Karpas-422 (cell line): ENCODE data around the gene RICTOR. TPM values are rescaled to one million over a fixed set of nuclear protein-coding genes. Genes with fewer than 3 reads are reported as not detected.
"Not testable (repeated sequence)": the region's sequence is repeated elsewhere in the genome, so short reads cannot be mapped to it uniquely, and the experiment has no call there.

ENCODE experiments used
- DNase-seq: peaks from one replicate; pipeline ENCODE4 v3.0.0-alpha.2; 2015
- H2AFZ ChIP-seq: fragments of 200-600 bp; sonication (generic); 2 replicates; pipeline ENCODE4 v1.6.1; 2014; ENCODE audit warnings: antibody characterized with exemption, low read length, mixed read lengths
- H3K27ac ChIP-seq: fragments of 200-600 bp; sonication (generic); 2 replicates; pipeline ENCODE4 v1.5.1; 2014; ENCODE audit warnings: mild to moderate bottlenecking, low read length, moderate library complexity
- H3K27me3 ChIP-seq: fragments of 200-600 bp; sonication (generic); 2 replicates; pipeline ENCODE4 v1.6.1; 2014; ENCODE audit warnings: low read length, mixed read lengths
- H3K36me3 ChIP-seq: fragments of 200-600 bp; sonication (generic); 2 replicates; pipeline ENCODE4 v1.6.1; 2014; ENCODE audit warnings: low read length, mixed read lengths; ENCODE audit not compliant: insufficient read depth
- H3K4me1 ChIP-seq: fragments of 200-600 bp; sonication (generic); 2 replicates; pipeline ENCODE4 v1.6.1; 2014; ENCODE audit warnings: mild to moderate bottlenecking, low read length, mixed read lengths
- H3K4me2 ChIP-seq: fragments of 200-600 bp; sonication (generic); 2 replicates; pipeline ENCODE4 v1.6.1; 2014; ENCODE audit warnings: low read length, low read depth, mild to moderate bottlenecking; ENCODE audit not compliant: poor library complexity, severe bottlenecking
- H3K4me3 ChIP-seq: fragments of 200-600 bp; sonication (generic); 2 replicates; pipeline ENCODE4 v1.5.1; 2014; ENCODE audit warnings: mild to moderate bottlenecking, antibody characterized with exemption, low read length, mixed read lengths
- H3K79me2 ChIP-seq: fragments of 200-600 bp; sonication (generic); 2 replicates; pipeline ENCODE4 v1.6.1; 2014; ENCODE audit warnings: mild to moderate bottlenecking, low read length, mixed read lengths
- H3K9ac ChIP-seq: fragments of 200-600 bp; sonication (generic); 2 replicates; pipeline ENCODE4 v1.6.0; 2014; ENCODE audit warnings: low read length
- H3K9me2 ChIP-seq: fragments of 200-600 bp; sonication (generic), shearing (Covaris generic); replicated peaks from 2 replicates; pipeline ENCODE4 v1.6.0; 2014; ENCODE audit warnings: mild to moderate bottlenecking, low read length, moderate library complexity; ENCODE audit not compliant: insufficient read depth
- H3K9me3 ChIP-seq: fragments of 300-700, 200-600 bp; sonication (generic); 2 replicates; pipeline ENCODE4 v1.6.1; 2014; ENCODE audit warnings: low read length, mixed read lengths
- H4K20me1 ChIP-seq: fragments of 200-600 bp; sonication (generic); 2 replicates; pipeline ENCODE4 v1.6.1; 2014; ENCODE audit warnings: mild to moderate bottlenecking, antibody characterized with exemption, low read length, low read depth; ENCODE audit not compliant: insufficient read depth
- total RNA-seq: library from RNA; depleted of rRNA; stranded (reverse); fragments of >200 nt; shearing (Covaris generic); gene quantifications from 2 replicates; pipeline ENCODE4 v1.2.3, GENCODE V29; 2014; ENCODE audit warnings: low replicate concordance

Gene RICTOR
- total RNA-seq, 1 experiment from 2014 or later: 42.7 TPM

DNA sequence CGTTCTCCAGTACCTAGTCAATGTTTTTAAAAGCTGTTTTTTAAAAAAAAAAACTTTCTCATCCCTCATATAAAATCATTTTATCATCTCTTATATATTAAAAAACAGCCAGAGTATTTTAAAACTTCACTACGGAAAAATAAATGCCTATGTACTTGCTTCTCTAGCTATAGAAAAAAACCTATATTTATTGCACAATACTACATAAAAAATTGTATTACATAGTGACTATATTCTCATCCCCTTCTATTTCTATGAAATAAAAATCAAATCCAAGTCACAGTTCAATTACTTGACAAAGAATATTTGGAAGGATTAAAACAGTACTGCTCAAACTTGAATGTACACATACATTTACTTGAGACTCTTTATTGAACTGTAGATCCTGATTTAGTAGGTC lies 56.7 kb downstream of the RICTOR start:
- peaks cover 89% of the 10 kb centered on the region for H3K79me2 ChIP-seq

DNA sequence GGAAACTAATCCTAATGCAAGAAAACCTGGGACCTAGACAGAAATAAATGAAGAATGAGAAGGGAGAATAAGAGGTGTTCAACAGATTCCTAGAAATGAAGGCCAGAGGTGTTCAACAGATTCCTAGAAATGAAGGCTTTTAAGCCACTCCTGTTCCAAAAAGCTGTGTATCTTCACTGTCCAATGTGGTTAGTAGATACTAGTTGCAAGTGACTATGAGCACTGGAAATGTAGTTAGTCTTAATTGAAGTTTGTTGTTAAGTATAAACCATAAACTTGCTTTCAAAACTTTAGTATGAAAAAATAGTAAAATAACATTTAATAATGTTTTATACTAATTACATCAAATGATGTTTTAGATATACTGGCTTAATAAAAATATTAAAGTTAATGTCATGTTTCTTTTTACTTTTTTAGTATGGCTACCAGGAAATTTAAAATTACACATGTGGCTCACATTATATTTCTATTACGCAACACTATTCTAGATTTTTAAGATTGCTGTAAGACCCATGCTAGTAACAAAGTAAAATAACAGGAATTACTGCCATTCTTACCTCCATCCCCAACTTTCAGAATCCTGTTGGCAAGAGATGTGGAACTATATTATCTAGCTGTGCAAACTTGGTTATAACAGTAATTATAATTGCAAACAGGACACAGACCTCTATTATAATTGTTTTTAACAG lies 57.5 kb downstream of the RICTOR start:
- peak; percentile 24 for DNase-seq
- no peak overlapping the region for H3K4me3 ChIP-seq
- H3K36me3 ChIP-seq: peaks cover 56% of the 10 kb centered on the region
- no peaks in the 10 kb centered on the region for H4K20me1 ChIP-seq
- no peak overlapping the region for H3K9ac ChIP-seq
- H3K4me2 ChIP-seq: no peak overlapping the region
- H3K9me2 ChIP-seq: no peaks in the 10 kb centered on the region
- H3K9me3 ChIP-seq: peaks cover 8% of the 10 kb centered on the region; the same call in 1 of the 2 replicates
- no peak overlapping the region for H2AFZ ChIP-seq
- no peak overlapping the region for H3K27ac ChIP-seq
- no peaks in the 10 kb centered on the region for H3K4me1 ChIP-seq
- H3K79me2 ChIP-seq: peaks cover 89% of the 10 kb centered on the region
- H3K27me3 ChIP-seq: no peaks in the 10 kb centered on the region

More for the DNA sequence above, 56.7 kb downstream of the RICTOR start:
- no peaks in the 10 kb centered on the region for H4K20me1 ChIP-seq
- H3K27ac ChIP-seq: no peak overlapping the region
- H2AFZ ChIP-seq: no peak overlapping the region
- no peak for DNase-seq
- H3K9me2 ChIP-seq: no peaks in the 10 kb centered on the region
- no peak overlapping the region for H3K4me3 ChIP-seq
- peaks cover 3% of the 10 kb centered on the region; the same call in 1 of the 2 replicates for H3K9me3 ChIP-seq
- H3K27me3 ChIP-seq: no peaks in the 10 kb centered on the region
- no peaks in the 10 kb centered on the region for H3K4me1 ChIP-seq
- H3K36me3 ChIP-seq: peaks cover 49% of the 10 kb centered on the region
- no peak overlapping the region for H3K4me2 ChIP-seq
- H3K9ac ChIP-seq: no peak overlapping the region

DNA sequence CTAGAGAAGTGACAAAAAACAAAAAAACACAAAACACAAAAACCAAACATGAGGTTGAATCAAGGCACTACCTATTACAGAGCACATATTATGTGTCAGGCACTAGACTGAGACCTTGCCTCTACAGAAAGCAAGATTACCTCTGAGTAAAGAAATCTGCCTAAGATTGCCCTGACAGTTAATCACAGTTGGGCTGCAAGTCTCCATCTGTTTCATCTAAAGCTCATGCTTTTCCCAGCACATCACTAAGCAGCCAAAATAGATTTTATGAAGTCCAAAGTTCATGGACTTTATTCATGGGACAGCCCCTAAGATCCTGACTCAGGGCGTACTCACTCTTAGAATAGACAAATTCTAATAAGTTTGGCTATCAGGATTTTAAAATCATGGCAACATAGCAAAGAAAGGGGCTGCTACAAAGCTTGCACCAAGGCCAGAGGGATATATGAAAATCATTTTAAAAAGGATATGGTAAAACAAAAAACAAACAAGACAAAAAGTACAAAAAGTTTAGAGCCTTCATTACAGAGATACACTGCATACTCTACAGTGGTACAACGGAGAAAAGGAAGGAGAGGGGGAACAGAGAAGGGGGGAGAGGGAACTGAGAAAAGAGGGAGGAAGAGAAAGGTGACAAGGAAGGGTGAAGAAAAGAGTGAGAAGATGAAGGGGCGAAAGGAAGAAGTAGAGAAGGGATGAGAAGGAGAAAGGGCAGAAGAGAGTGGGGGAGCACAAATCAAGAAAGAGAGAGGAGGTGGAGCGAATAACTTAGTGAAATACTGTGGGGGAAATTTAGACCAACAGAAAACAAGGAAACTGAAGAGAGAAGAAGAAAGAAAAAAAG lies 58.2 kb downstream of the RICTOR start:
- no peak overlapping the region for H3K9ac ChIP-seq

DNA sequence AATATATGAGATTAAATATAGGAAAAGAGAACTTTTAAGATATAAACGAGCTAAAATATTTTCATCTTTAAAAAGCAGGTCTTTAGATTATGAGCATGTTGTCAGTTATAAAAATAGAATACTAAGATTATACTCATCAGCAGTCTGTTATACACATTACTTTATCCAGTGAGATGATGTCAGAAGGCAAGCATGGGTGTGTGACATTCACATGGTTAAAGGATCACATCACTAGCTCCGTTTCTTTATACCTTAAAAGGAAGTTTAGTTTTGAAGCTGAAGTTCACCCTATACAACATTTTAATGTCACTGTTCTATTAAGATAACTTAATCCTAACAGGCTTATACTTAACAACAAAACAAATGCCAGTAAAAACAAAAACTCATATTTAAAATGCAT lies 59.6 kb downstream of the RICTOR start:
- H3K9ac ChIP-seq: no peak overlapping the region
- DNase-seq: no peak
- peaks cover 8% of the 10 kb centered on the region; the same call in 1 of the 2 replicates for H3K9me3 ChIP-seq
- no peaks in the 10 kb centered on the region for H4K20me1 ChIP-seq
- H3K36me3 ChIP-seq: peaks cover 54% of the 10 kb centered on the region
- no peaks in the 10 kb centered on the region for H3K27me3 ChIP-seq
- peaks cover 77% of the 10 kb centered on the region for H3K79me2 ChIP-seq
- no peak overlapping the region for H3K27ac ChIP-seq
- no peak overlapping the region for H2AFZ ChIP-seq
- H3K4me1 ChIP-seq: no peaks in the 10 kb centered on the region
- no peak overlapping the region for H3K4me3 ChIP-seq
- H3K4me2 ChIP-seq: no peak overlapping the region
- no peaks in the 10 kb centered on the region for H3K9me2 ChIP-seq

More for the DNA sequence above, 58.2 kb downstream of the RICTOR start:
- Histone ChIP-seq H3K79me2 (peaks cover 82% of the 10 kb centered on the region), H3K9me3 (peaks cover 8% of the 10 kb centered on the region; the same call in 1 of the 2 replicates), H3K27ac (no peak overlapping the region), H3K4me2 (no peak overlapping the region), H3K9me2 (no peaks in the 10 kb centered on the region), H3K4me3 (no peak overlapping the region), H3K36me3 (peaks cover 61% of the 10 kb centered on the region), H3K27me3 (no peaks in the 10 kb centered on the region), H2AFZ (no peak overlapping the region), H4K20me1 (no peaks in the 10 kb centered on the region), H3K4me1 (no peaks in the 10 kb centered on the region)
- DNase-seq: peak; percentile 35

DNA sequence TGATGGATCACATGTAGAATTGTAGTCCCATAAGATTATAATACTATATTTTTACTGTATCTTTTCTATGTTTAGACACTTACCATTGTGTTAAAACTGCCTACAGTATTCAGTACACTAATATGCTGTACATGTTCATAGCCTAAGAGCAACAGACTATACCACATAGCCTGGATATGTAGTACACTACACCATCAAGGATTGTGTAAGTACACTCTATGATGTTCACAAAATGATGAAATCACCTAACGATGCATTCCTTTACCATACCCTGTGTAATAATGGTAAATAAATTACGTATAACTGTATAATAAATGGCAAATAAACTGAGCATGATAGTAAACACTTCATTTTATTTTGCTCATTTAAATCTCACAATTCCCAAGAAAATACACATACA lies 60.3 kb downstream of the RICTOR start:
- Histone ChIP-seq H3K9me2 (no peaks in the 10 kb centered on the region), H3K27ac (no peak overlapping the region), H4K20me1 (no peaks in the 10 kb centered on the region), H2AFZ (no peak overlapping the region), H3K36me3 (peaks cover 50% of the 10 kb centered on the region), H3K4me3 (no peak overlapping the region), H3K79me2 (peaks cover 77% of the 10 kb centered on the region), H3K4me1 (no peaks in the 10 kb centered on the region), H3K27me3 (no peaks in the 10 kb centered on the region), H3K4me2 (no peak overlapping the region), H3K9me3 (peaks cover 8% of the 10 kb centered on the region; the same call in 1 of the 2 replicates), H3K9ac (no peak overlapping the region)
- DNase-seq: no peak

DNA sequence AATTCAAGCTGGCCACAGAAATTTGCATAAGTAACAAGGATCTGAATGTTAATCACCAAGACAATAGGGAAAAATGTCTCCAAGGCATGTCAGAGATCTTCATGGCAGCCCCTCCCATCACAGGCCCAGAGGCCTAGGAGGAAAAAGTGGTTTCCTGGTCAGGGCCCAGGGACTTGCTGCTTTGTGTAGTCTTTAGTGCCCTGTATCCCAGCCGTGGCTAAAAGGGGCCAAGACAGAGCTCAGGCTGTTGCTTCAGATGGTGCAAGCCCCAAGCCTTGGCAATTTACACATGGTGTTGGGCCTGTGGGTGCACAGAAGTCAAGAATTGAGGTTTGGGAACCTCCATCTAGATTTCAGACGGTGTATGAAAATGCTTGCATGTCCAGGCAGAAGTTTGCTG lies 63.2 kb downstream of the RICTOR start:
- Histone ChIP-seq H3K36me3 (peaks cover 39% of the 10 kb centered on the region), H3K79me2 (peaks cover 62% of the 10 kb centered on the region)
- not testable (repeated sequence) for H2AFZ ChIP-seq, H3K27me3 ChIP-seq, H3K4me2 ChIP-seq, H3K9ac ChIP-seq, H3K9me2 ChIP-seq, H4K20me1 ChIP-seq, H3K4me1 ChIP-seq, H3K27ac ChIP-seq, H3K4me3 ChIP-seq, H3K9me3 ChIP-seq, DNase-seq

DNA sequence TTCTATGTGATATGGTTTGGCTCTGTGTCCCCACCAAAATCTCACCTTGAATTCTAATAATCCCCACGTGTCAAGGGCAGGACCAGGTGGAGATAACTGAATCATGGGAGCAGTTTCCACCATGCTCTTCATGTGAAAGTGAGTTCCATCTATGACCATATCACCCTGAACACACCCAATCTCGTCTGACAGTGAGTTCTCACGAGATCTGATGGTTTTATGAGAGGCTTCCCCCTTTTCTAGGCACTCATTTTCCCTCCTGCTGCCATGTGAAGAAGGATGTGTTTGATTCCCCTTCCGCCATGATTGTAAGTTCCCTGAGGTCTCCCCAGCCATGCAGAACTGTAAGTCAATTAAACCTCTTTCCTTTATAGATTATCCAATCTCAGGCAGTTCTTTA lies 64.2 kb downstream of the RICTOR start:
- H4K20me1 ChIP-seq: no peaks in the 10 kb centered on the region
- no peak overlapping the region for H3K4me3 ChIP-seq
- no peaks in the 10 kb centered on the region for H3K4me1 ChIP-seq
- H3K9me2 ChIP-seq: no peaks in the 10 kb centered on the region
- no peaks in the 10 kb centered on the region for H3K27me3 ChIP-seq
- no peak for DNase-seq
- H3K36me3 ChIP-seq: peaks cover 32% of the 10 kb centered on the region
- no peak overlapping the region for H3K4me2 ChIP-seq
- H3K27ac ChIP-seq: no peak overlapping the region
- peaks cover 8% of the 10 kb centered on the region; the same call in 1 of the 2 replicates for H3K9me3 ChIP-seq
- peaks cover 58% of the 10 kb centered on the region for H3K79me2 ChIP-seq
- no peak overlapping the region for H2AFZ ChIP-seq
- no peak overlapping the region for H3K9ac ChIP-seq

DNA sequence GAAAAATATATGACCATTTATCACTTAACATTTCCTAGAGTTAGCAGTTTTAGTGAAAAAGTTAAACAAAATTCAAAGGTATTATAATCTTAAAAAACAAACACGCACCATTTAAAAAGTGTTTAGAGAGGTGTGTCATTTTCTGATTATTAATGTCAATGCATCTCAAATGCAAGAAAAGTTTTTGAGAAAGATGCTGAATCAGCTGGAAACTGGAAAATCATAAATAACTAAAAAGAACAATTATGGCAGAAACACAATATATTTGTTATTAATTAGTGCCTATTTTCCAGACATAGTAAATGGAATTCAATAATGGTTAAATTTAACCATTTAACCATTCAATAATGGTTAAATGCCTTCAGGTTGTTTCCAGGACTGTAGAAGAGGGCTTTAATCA lies 64.9 kb downstream of the RICTOR start:
- no peak overlapping the region for H3K4me3 ChIP-seq
- no peak for DNase-seq
- peaks cover 28% of the 10 kb centered on the region for H3K36me3 ChIP-seq
- H3K9me3 ChIP-seq: peaks cover 8% of the 10 kb centered on the region; the same call in 1 of the 2 replicates
- H3K9ac ChIP-seq: no peak overlapping the region
- peaks cover 53% of the 10 kb centered on the region for H3K79me2 ChIP-seq
- no peaks in the 10 kb centered on the region for H3K4me1 ChIP-seq
- H3K27me3 ChIP-seq: no peaks in the 10 kb centered on the region
- no peaks in the 10 kb centered on the region for H3K9me2 ChIP-seq
- no peak overlapping the region for H3K27ac ChIP-seq
- H2AFZ ChIP-seq: no peak overlapping the region
- H3K4me2 ChIP-seq: no peak overlapping the region
- no peaks in the 10 kb centered on the region for H4K20me1 ChIP-seq
